Loucy (cell line): ENCODE data around the gene ATP5ME.
"Not testable (repeated sequence)": the region's sequence is repeated elsewhere in the genome, so short reads cannot be mapped to it uniquely, and the experiment has no call there.

Source experiments
- H2AFZ ChIP-seq: fragments of 200-600 bp; sonication (generic); 2 replicates; pipeline ENCODE4 v1.6.0; 2016; ENCODE audit warnings: antibody characterized with exemption, mild to moderate bottlenecking, low read length, moderate library complexity
- H3F3A ChIP-seq: fragments of 200-600 bp; 2 replicates; pipeline ENCODE4 v1.6.0; 2016; ENCODE audit warnings: antibody characterized with exemption, low read depth, mild to moderate bottlenecking
- H3K27me3 ChIP-seq: fragments of 200-600 bp; sonication (generic); 2 replicates; pipeline ENCODE4 v1.6.1; 2014; ENCODE audit warnings: low read length, mild to moderate bottlenecking; ENCODE audit not compliant: insufficient read depth, poor library complexity, severe bottlenecking
- H3K36me3 ChIP-seq: fragments of 200-600 bp; sonication (generic); 2 replicates; pipeline ENCODE4 v1.6.1; 2016; ENCODE audit warnings: low read length; ENCODE audit not compliant: insufficient read depth
- H3K4me1 ChIP-seq: fragments of 200-600 bp; sonication (generic); 2 replicates; pipeline ENCODE4 v1.5.1; 2014; ENCODE audit warnings: low read length, mild to moderate bottlenecking; ENCODE audit not compliant: insufficient read depth, poor library complexity, severe bottlenecking
- H3K4me2 ChIP-seq: fragments of 200-600 bp; sonication (generic); 2 replicates; pipeline ENCODE4 v1.6.0; 2014; ENCODE audit warnings: antibody characterized with exemption, low read length, low read depth, mild to moderate bottlenecking; ENCODE audit not compliant: poor library complexity, severe bottlenecking
- H3K4me3 ChIP-seq: fragments of 200-600 bp; sonication (generic); 2 replicates; pipeline ENCODE4 v1.5.1; 2014; ENCODE audit warnings: low read length, mild to moderate bottlenecking, mixed read lengths; ENCODE audit not compliant: poor library complexity, severe bottlenecking
- H3K79me2 ChIP-seq: fragments of 200-600 bp; sonication (generic); 2 replicates; pipeline ENCODE4 v1.6.1; 2014; ENCODE audit warnings: low read length; ENCODE audit not compliant: insufficient read depth
- H3K9ac ChIP-seq: fragments of 200-600 bp; sonication (generic); 2 replicates; pipeline ENCODE4 v1.6.0; 2014; ENCODE audit warnings: mild to moderate bottlenecking, low read depth, low read length, moderate library complexity; ENCODE audit not compliant: poor library complexity, severe bottlenecking
- H3K9me2 ChIP-seq: fragments of 200-600 bp; sonication (generic); replicated peaks from 2 replicates; pipeline ENCODE4 v1.6.1; 2016; ENCODE audit warnings: low read depth, low read length, mixed read lengths
- H3K9me3 ChIP-seq: fragments of 200-600 bp; sonication (generic); 2 replicates; pipeline ENCODE4 v1.6.1; 2014; ENCODE audit warnings: mild to moderate bottlenecking, antibody characterized with exemption, low read length, low read depth; ENCODE audit not compliant: insufficient read depth
- H4K20me1 ChIP-seq: fragments of 200-600 bp; sonication (generic); 2 replicates; pipeline ENCODE4 v1.6.0; 2014; ENCODE audit warnings: antibody characterized with exemption, low read length, mild to moderate bottlenecking; ENCODE audit not compliant: insufficient read depth, poor library complexity, severe bottlenecking
- CTCF ChIP-seq: fragments of 200-600 bp; sonication (generic); conservative IDR thresholded peaks from 2 replicates; pipeline ENCODE4 v1.5.1; 2014; ENCODE audit warnings: mild to moderate bottlenecking, antibody characterized with exemption, low read length
- EZH2phosphoT487 ChIP-seq: fragments of 200-600 bp; IDR thresholded peaks from 2 replicates; pipeline ENCODE4 v1.6.1; 2018; ENCODE audit warnings: antibody characterized with exemption, mild to moderate bottlenecking, moderate library complexity, borderline replicate concordance

The ATP5ME gene

GRCh38 chr4:636628-637159 is 37.4 kb downstream of the ATP5ME start:
- Histone ChIP-seq H3K79me2 (no peaks in the 10 kb centered on the region), H3K4me2 (no peak overlapping the region), H3F3A (no peaks in the 10 kb centered on the region), H3K4me1 (no peaks in the 10 kb centered on the region), H3K9me3 (peaks cover 22% of the 10 kb centered on the region; the same call in 1 of the 2 replicates), H3K9me2 (no peaks in the 10 kb centered on the region), H2AFZ (no peak overlapping the region), H3K27me3 (no peaks in the 10 kb centered on the region), H4K20me1 (no peaks in the 10 kb centered on the region), H3K9ac (no peak overlapping the region), H3K4me3 (no peak overlapping the region), H3K36me3 (no peaks in the 10 kb centered on the region)
- no peak for TF ChIP-seq CTCF
- TF ChIP-seq EZH2phosphoT487: no peak

GRCh38 chr4:635851-636627 is 38.0 kb downstream of the ATP5ME start:
- no peaks in the 10 kb centered on the region for H3K79me2 ChIP-seq
- H3K4me3 ChIP-seq: no peak overlapping the region
- no peaks in the 10 kb centered on the region for H3K9me2 ChIP-seq
- H3F3A ChIP-seq: no peaks in the 10 kb centered on the region
- no peak overlapping the region for H3K9ac ChIP-seq
- TF ChIP-seq CTCF (no peak), EZH2phosphoT487 (no peak)
- H3K9me3 ChIP-seq: peaks cover 28% of the 10 kb centered on the region; the same call in 1 of the 2 replicates
- H3K4me1 ChIP-seq: no peaks in the 10 kb centered on the region
- H2AFZ ChIP-seq: no peak overlapping the region
- H3K36me3 ChIP-seq: no peaks in the 10 kb centered on the region
- no peak overlapping the region for H3K4me2 ChIP-seq
- H3K27me3 ChIP-seq: no peaks in the 10 kb centered on the region
- no peaks in the 10 kb centered on the region for H4K20me1 ChIP-seq

- not testable (repeated sequence) for H2AFZ ChIP-seq, H3K9ac ChIP-seq, H4K20me1 ChIP-seq, H3K4me2 ChIP-seq, H3K27me3 ChIP-seq, H3K9me2 ChIP-seq, H3F3A ChIP-seq, H3K79me2 ChIP-seq, H3K4me1 ChIP-seq, H3K4me3 ChIP-seq, H3K36me3 ChIP-seq
- peaks cover 29% of the 10 kb centered on the region; the same call in 1 of the 2 replicates for H3K9me3 ChIP-seq
Measured at GRCh38 chr4:635066-635835, 38.8 kb downstream of the ATP5ME start.
